Midbrain (tissue), 1 donor: Measurements from ENCODE around the gene HPGD.
"Not testable (repeated sequence)": the region's sequence is repeated elsewhere in the genome, so short reads cannot be mapped to it uniquely, and the experiment has no call there.

ENCODE experiments used
- DNase-seq: peaks from one replicate; lab custom pipeline; 2025; lab: John Stamatoyannopoulos, UW

The HPGD gene

GRCh38 chr4:174526731-174527130 lies 4.4 kb upstream of the HPGD start:
- no peak for DNase-seq

DNA sequence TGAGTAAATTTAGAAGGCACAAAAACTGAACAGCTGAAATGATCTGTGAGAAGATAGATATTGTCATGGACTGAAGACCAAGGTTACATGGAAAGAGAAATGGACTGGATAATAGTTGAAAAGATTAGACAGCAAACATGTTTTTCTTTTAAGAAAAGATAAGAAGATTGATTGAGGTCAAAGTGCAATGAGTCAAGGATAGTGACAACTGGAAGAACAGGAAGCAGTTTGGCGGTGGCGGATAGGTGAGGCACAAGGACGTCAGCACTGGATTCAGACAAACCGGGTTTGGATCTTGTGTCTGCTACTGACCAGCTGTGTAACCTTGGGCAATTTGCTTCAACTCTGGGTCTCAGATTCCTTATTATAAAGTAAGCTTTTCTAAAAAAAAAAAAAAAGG lies 2.0 kb upstream of the HPGD start:
- no peak for DNase-seq

GRCh38 chr4:174523025-174523693 lies 871 bp upstream of the HPGD start:
- DNase-seq, result no peak

DNA sequence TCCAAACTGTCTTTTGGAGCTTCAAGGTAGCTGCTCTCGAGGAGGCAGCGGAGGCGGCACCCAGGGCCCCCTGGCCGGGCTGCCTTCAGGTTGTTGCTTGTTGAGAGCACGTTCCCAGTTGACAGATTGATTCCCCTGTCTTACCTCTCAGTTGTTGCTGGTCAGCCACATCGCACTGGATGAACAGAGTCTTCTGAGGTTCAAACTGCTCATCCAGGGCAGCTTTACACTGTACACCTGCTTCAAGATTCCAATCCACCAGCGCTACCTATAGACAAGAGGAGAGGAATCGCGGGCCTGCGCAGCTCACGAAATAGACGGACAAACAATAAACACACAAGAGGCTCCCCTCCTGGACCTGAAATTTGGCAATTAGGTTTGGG lies 497 bp downstream of the HPGD start:
- DNase-seq, result no peak

- DNase-seq, result no peak
Observed at GRCh38 chr4:174520660-174521059, 1.6 kb downstream of the HPGD start.

GRCh38 chr4:174517502-174518445 lies 4.5 kb downstream of the HPGD start:
- no peak for DNase-seq

- DNase-seq, result no peak
Observed at GRCh38 chr4:174516794-174517193, 5.5 kb downstream of the HPGD start.

- DNase-seq, result no peak
Observed at GRCh38 chr4:174516345-174516744, 5.9 kb downstream of the HPGD start.

DNA sequence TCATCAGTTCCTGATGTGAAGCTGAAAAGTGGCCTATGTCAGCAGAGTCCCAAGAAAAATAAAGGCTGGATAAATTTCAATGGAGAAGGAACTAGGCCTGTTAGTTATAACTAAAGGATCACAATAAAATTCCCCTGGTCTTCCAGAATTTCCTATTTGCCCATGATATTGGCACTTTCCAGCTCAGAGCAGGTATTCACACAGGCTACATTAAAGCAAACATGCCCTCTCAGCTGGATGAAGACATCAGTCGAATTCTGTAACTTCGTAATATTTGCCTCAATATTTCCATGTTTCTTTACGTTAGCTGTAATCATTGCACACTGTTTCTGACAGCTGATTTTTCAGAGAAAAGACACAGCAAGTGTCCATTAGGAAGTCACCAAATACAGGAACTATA lies 9.5 kb downstream of the HPGD start:
- DNase-seq, result no peak

DNA sequence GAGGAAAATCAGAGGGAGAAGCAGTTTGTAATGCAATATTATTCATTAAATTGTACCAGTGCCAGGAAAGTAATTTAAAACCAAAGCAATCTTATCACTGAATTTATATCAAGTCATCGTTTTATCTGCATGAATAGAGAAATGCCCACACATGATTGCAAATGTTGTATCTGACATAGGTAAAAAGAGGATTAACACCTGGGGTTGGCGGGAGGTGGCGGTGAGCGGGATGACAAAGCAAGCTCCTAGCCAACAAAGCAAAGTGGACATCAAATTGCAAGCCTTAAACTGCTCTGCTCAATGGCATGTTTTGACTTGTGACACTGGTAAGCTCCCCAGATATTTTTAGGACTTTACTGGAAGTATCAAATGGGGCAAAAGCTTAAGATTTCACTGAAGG lies 16.4 kb downstream of the HPGD start:
- no peak for DNase-seq

- DNase-seq, result no peak
Observed at GRCh38 chr4:174505007-174505406, 17.3 kb downstream of the HPGD start.

- DNase-seq, result no peak
Observed at GRCh38 chr4:174503079-174503715, 19.1 kb downstream of the HPGD start.

DNA sequence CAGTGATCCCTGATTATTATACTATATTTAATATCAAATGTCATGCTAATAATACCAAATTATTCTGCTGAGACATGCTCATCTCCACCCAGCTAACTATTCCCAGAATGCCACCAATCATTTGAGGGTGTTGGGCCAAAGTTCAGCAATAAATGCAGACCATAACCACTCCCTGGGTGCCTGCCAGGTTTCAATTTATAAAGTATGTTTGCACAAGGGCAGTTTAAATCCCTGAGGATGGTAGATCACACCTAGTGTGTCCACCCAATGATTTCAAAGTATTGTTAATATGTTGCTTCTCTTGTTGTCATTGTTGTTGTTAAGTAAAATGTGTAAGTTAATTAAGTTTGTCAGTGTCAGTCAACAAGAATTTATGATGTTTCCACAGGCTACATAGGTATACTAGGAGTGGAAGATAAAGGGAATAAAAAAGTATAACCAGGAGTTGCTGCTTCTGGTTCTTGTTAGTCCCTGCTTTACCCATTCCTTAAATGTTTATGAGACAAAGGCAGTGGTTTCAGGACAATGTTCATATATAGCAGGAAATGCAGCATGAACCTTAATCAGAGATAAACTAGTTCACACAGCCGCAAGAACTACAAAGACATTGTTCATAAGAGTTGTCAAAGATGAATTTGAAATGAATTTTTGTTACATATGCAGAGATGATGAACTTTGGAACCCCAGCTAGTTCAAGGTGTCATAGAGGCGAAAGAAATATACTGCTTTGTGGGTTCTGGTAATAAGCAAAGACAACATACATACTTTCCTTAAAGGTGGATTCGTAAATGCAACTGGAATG lies 25.5 kb downstream of the HPGD start:
- no peak for DNase-seq

DNA sequence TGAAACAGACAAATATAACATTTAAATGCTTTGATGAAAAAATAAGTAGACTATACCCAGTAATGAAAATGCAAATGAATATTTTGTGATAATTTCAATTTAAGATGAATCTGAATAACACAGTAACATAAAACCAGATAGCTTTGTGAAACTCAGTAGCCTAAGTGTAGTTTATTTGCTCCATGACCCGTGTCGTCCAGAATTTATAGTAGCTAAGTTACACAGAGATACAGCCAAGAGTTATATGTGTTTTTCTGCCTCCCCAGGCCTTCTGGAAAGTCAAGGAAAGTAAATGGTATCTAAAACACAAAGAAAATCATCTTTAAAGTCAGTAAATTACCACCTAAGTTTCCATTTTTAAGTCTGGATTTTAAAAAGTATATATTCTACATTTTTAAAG lies 26.7 kb downstream of the HPGD start:
- DNase-seq, result no peak

GRCh38 chr4:174494726-174495125 lies 27.6 kb downstream of the HPGD start:
- no peak for DNase-seq

DNA sequence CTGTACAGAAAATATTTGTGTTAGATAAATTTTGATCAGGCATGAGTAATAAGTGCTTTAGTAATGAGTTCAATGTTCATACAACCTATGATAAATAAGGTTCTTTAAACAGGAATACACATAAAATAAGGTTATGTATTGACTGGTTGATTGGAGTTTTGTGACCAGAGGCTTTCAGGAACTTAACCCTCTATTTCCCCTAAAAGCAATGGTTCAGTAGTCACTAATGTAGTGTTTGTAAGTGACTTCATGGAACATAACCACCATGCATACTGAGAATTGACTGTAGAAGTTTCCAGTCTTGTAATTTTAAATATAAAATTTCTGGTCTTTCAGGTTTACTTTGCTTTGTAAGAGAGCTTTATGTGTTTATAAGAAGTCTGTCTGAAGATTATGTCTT lies 28.1 kb downstream of the HPGD start:
- no peak for DNase-seq

GRCh38 chr4:174490451-174490961 lies 31.8 kb downstream of the HPGD start:
- DNase-seq, result no peak

- DNase-seq, result not testable (repeated sequence)
Observed at GRCh38 chr4:174488368-174488767, 33.9 kb downstream of the HPGD start.

- no peak for DNase-seq
Observed at GRCh38 chr4:174485025-174485424, 37.3 kb downstream of the HPGD start.

- no peak for DNase-seq
Observed at GRCh38 chr4:174483792-174484191, 38.5 kb downstream of the HPGD start.

GRCh38 chr4:174479140-174479539 lies 43.1 kb downstream of the HPGD start:
- DNase-seq, result no peak

- DNase-seq, result no peak
Observed at GRCh38 chr4:174475528-174475927, 46.8 kb downstream of the HPGD start.
